ENCODE measurements around the gene ENKUR.

Gene ENKUR

GRCh38 chr10:24950439-24950838 lies 65.5 kb downstream of the ENKUR start:
- DNase-seq (ENCODE audit: extremely low read depth in 1 of 2, low read depth in 1 of 2), result no peak

DNA sequence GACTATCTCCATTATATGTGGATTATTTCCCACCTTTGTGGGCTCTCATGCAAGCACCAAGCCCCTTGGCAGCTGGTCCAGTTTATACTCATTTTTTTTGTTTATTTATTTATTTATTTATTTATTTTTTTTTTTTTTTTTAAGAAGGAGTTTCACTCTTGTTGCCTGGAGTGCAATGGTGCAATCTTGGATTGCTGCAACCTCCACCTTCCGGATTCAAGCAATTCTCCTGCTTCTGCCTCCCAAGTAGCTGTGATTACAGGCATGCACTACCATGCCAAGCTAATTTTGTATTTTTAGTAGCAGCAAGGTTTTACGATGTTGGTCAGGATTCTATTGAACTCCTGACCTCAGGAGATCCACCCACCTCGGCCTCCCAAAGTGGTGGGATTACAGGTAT lies 66.3 kb downstream of the ENKUR start:
- no peak for DNase-seq (ENCODE audit: extremely low read depth in 1 of 2, low read depth in 1 of 2)

- no peak for DNase-seq (ENCODE audit: extremely low read depth in 1 of 2, low read depth in 1 of 2)
Measured at GRCh38 chr10:24947304-24948097, 68.5 kb downstream of the ENKUR start.

DNA sequence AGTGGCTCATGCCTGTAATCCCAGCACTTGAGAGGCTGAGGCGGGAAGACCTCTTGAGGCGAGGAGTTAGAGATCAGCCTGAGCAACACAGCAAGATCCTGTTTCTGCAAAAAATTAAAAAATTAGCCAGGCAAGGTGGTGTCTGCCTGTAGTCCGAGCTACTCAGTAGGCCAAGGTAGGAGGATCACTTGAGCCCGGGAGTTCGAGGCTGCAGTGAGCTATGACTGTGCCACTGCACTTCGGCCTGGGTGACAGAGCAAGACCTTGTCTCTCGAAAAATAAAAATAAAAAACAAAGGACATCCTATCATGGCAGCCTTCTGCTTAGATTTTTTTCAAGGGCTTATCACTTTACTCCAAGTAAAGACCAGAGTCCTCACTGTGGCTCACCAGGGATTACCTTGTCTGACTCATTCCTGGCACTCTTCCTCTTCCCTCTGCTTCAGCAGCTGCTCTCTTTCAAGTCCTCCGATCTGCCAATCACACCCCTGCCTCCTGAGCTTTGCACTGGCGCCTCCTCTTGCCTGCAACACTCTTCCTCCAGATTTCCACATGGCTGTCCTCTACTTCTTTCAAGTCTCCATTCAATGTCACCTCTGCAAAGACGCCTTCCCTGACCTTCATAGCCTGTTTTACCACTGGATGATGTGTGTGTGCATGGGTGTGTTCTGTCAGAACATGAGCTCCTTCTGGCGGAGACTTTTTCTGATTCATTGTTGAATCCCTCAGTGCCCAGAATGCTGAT lies 71.3 kb downstream of the ENKUR start:
- no peak for DNase-seq (ENCODE audit: extremely low read depth in 1 of 2, low read depth in 1 of 2)

DNA sequence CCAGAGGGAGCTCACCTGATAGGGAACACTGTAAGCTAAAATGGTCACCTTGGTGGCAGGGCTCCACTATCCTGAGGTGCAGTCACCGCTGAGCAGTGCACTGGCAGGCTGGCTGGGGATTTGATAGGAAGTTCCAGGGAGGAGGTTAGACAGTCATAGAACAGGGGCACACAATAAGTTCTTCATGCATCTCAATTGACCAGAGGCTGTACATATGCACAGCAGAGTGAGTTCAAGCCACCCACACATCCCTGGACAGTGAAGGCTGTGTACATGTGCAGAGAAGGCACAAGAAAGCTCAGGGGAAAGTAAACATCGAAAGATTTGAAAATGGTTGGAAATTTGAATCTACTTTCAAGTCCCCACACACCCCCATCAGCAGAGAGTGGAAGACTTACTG lies 77.4 kb downstream of the ENKUR start:
- no peak for DNase-seq (ENCODE audit: extremely low read depth in 1 of 2, low read depth in 1 of 2)

DNA sequence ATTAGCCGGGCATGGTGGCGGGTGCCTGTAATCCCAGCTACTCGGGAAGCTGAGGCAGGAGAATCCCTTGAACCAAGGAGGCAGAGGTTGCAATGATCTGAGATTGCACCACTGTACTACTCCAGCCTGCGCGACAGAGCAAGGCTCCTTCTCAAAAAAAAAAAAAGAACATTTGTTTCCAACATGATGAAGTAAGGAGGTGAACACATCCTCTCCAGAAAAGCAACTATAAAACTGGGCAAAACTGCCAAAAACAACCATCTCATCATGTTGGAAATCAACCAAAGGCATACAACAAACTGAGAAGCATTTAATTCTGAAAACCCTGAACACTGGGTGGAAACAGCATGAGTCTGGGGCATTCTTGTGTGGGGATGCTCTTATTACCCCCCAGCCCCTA lies 77.9 kb downstream of the ENKUR start:
- DNase-seq (ENCODE audit: extremely low read depth in 1 of 2, low read depth in 1 of 2), result no peak

- DNase-seq (ENCODE audit: extremely low read depth in 1 of 2, low read depth in 1 of 2), result no peak
Measured at GRCh38 chr10:24935504-24936292, 80.3 kb downstream of the ENKUR start.

All from activated CD8-positive, alpha-beta memory T cell treated with anti-CD3 and anti-CD28 coated beads for 1 hour (primary cell).